NOMO-1 treated with dmso at 0.1 percent for 144 hours (cell line): ENCODE data around the gene M1AP.

Experiments
- DNase-seq: peaks from one replicate; lab custom pipeline; 2025; ENCODE audit not compliant: unreplicated experiment; lab: John Stamatoyannopoulos, UW

M1AP gene

DNA sequence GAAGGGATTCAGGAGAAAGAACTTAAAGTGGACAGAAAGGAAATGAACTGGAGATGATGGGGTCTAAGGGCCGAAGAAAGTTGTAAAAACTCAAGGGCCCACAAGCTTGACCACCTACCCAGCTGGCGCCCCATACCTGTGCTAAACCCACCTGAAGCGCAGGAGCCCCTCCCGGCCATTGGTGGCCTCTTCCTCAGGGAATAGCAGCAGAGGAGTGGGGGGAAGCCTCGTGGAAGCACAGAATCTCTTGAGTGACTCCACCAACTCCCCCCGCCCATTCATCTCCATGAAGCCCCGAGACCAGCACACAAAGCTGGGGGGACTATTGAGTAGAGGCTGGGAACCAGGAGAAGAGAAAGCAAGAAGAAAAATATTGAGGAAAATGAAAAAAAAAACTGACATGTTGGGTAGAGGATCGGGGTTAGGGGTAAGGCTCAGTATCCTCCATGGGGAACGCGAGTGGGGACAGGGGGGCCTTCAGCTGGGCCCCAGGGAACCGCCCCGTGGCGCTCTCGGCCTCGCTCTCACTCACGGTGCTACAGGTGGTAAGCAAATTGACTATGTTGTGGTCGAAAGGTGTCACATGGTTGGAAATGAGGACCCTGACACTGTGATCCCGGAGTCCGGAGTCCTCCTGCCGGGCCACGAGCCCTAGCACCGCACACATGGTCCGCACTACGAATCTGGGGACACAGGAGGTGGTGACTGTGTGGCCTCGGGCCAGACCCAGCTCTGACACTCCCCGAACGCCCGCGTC is 119.4 kb downstream of the M1AP start:
- DNase-seq, result no peak

DNA sequence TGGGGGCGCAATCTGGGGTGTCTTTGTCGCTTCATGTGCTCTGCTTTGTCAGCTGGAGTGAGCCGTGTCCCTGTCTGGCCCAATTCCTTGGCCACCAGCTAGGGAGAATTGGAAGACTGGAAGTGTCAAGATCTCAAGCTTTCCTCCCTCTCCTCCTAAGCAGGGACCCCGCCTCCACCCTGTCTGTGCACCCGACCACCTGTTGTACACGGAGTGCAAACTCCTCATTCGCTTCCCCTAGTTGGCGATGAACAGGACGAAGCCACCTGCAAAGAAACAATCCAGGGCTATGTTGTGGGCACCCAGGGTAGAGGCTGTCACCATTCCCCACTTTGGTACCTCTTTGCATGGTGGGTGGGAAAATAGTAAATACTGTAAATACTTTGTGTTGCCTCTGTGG is 120.4 kb downstream of the M1AP start:
- DNase-seq, result no peak

DNA sequence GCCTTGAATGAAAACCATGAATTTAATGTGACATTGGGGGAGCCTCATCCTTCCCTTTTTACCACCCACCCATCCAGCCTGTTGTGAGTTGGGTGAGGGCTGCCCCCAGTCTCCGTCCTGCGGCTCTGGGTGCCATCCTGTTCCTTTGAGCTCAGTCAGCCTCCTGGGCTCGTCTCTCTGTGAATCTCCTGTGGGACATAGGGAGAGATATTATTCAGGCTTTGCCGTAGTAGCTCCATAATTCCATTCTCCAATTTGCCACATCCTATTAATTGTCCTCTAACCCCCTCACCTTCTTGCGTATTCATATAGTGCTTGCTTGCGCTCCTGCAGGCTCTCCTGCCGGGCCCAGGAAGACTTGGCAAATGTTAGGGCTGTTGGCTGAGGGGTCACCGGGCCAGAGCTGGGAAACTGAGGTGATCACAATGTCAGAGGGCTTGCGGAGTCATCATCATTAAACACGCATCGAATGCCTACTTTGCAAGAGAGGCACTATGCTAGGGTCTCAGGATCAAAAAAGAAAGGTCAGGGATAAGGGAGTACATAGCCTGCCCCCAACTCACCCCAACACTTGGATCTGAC is 121.4 kb downstream of the M1AP start:
- DNase-seq, result no peak

DNA sequence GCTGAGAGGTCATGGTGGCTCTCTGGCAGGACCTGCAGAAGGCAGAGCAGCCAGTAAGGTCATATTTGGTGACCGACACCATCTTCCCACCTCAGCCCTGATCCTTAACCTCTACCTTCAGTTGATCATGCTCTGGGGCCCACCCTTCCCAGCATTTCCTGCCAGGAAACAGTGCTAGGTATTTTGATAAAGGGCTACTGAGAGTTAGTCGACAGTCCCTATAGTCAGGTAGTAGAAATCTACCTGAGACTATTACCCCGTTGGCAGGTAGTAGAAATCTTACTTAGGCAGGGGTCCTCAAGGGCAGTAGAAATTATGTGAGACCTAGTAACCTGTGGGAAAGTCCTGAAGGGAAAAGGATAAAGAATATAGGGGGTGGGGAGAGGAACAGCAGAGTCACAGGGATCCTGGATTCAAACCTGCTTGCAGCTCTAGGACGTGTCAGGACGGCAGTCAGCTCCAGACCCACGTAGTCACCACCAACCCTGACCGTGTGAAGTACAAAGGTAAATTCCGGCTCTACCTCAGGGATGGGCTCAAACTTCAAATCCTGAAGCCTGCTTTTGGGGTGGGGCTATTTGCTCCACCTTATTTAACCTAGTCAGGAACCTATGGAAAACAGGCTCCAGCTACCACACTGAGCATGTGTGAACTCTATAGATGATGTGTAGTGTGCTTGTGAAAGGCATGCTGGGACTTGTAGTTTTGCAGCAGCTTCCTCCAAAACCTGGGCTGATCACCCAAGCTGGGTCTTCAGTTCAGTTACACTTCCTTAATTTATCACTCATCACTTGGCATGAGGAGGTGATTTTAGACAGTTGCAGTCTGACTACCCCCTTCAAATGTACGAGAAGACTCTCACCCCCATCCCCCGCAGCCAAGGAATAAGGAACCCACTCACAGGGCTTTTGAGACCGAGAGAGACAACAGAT is 122.1 kb downstream of the M1AP start, which contains the start of gene DQX1:
Gene DQX1, minus strand, starts transcription at position 515 of the 932 bp plus-strand sequence. Its CDS starts 502 bp downstream, at position 13.
- peak; percentile 56 for DNase-seq

DNA sequence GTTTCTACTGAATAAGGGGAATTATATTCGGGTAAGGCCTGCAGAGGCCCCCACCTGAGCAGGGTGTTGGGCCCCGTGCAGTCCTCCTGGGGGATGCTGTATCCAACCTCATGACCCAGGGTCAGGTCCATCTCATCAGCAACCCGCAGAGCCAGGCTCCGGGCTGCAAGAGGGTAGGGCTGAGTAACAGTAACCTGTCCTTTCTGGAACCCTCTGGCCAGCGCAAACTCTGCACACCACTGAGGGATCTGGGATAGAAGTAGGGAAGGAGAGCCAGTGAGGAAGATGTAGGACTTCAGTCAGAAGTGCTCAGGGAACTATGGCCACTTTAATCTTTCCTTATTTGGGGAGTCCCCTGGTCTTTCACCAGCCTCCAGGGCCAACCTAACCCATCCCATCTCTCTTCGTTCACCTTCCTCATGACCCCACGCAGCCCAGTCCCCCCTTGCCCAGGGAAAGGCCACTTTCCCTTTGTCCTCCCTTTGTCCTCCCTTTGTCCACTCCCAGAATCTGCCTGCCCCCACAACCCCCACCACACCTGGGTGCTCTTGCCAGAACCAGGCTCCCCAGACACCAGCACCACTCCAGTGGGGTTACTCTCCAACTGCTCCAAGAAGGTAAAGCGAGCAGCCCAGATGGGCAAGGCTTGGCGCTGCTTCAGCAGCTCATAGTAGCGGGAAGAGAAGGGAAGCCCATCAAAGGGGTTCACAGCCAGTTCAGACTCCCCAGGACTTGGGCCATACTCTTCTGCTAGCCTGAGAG is 123.0 kb downstream of the M1AP start:
- no peak for DNase-seq

DNA sequence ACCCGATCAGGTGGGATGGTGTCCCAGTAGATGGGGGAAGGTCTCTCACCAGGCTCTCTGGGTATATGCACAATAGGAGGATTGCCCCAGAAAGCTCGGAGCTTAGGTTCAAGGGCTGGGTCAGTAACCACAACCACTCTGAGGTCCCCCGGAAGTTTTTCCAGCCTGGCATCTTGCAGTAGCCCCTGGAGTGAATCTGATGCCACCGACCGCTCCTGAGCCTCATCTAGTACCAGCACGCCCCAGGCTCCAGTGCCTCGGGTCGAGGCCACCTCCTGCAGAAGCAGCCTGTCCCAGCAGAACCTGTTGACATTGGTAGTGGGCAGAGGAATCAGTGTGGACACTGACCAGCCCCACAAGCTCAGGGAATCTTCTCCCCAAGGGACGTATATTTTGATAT is 124.1 kb downstream of the M1AP start:
- no peak for DNase-seq

DNA sequence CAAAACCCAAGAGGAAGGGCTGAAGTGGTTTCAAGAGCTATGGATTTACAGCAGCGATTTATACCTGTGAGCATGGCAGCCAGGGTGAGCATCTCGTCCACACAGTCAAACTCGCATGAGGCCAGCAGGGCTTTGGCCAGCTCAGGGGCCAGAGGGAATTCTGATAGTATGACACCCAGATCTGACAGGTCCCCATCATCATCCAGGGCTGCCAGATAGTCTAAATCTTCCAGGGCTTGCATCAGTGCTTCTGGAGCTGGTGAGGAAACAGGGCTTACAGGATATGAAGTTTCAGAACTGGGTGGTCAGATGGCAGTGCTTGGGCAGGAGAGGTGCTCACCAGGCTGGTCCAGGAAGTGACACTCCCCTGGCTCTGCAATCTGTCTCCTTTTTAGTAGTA is 125.6 kb downstream of the M1AP start:
- DNase-seq, result no peak

DNA sequence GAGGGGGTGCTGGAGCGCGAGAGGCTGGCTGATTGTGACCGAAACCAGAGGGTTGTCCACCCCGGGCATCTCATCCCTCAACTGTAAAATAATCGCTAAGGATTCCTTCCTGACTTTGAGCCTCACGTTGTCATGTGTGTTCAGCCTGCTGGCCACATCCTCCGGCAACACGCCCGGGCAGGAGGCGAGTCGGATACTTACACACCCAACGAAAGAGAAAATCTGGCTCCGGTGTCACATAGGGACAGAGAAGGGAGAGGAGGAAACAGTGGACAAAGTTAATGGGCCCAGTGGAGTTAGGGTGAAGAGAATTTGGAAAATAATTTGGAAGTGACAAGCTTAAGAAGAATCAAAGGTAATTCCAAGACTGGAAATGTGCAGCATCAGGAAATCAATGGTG is 131.5 kb downstream of the M1AP start:
- DNase-seq, result no peak

DNA sequence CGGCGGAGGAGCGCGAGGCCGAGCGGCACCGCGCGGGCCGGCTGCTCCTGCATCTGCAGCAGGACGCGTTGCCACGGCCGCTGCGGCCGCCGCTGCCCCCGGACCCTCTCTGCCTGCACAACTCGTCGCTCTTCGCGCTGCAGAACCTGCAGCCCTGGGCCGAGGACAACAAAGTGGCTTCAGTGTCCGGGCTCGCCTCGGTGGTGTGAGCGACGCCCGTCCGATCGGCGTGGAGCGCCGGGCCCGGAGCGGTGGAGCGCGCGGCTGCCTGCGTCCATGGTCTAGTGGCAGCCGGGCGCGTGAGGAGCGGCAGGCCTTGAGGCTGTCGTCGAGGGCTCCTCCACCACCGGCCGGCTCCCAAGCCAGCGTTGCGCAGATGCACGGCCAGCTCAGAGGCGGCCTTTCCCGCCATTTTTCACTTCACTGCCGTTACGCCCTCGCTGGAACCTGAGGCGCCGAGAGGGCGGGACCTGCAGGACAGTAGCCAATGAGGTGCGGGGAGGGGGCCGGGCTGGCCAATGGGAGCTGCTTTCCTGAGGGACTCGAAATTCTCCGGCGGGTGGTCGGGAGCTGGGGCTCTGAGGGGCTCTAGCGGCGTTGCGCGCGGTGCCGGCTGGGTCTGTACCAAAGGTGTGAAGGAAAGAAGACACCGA is 132.0 kb downstream of the M1AP start:
- no peak for DNase-seq

DNA sequence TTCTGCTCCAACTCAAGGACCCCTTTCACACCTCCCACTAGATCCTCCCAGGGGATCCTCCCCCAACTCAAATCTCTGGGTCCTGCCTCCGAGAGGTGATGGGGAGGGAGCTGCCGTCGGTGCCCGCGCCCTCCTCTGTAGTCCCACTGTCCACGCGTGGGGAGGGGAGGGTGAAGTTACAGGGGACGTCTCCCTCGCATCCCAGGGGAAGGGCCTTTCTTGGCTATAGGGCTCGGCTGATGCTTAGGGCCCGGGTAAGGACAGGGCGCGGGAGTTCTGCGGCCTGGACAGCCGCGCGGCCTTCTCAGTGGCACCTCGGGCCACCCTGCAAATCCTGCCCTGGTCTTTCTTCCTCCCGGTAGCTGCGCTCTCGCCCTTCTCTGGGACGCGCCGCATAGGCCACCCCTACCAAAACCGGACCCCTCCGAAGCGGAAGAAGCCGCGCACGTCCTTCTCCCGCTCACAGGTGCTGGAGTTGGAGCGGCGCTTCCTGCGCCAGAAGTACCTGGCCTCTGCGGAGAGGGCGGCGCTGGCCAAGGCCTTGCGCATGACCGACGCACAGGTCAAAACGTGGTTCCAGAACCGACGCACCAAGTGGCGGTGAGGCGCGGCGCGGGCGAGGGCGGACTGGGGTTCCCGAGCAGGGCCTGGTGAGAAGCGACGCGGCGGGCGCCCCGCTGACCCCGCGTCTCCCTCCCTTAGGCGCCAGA is 132.7 kb downstream of the M1AP start:
- no peak for DNase-seq

DNA sequence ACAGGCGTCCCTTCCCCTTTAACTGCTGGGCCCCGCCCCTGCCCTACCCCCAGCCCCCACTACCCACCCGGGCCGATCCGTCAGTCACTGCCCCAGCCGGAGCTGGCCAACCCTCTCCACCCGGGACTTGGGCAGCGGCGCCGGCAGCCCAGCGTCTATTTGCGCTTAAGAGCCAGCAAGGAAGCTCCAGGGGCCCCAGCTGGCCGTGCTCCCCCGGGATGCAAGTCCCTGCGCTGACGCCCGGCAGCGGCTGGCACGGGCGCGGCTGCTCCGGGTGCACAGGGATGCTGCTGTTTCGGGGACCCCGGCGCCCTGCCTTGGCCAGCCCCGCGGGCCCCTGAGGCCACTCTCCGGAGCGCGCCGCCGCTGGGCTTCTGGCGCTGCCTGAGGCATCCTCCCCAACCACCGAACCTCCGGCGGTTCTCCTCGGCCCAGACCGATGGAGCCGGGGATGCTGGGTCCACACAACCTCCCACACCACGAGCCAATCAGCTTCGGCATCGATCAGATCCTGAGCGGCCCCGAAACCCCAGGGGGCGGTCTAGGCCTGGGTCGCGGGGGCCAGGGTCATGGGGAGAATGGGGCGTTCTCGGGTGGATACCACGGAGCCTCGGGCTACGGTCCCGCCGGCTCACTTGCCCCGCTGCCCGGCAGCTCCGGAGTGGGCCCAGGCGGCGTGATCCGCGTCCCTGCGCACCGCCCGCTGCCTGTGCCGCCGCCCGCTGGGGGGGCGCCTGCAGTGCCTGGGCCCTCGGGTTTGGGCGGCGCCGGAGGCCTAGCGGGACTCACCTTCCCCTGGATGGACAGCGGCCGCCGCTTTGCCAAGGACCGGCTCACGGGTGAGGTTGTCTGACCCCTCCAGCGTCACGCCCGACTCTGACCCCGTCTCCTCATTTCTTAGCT is 133.5 kb downstream of the M1AP start, which contains the start of gene TLX2:
Gene TLX2, plus strand, starts transcription at position 83 of the 903 bp plus-strand sequence. Its CDS starts 357 bp downstream, at position 440.
- no peak for DNase-seq

DNA sequence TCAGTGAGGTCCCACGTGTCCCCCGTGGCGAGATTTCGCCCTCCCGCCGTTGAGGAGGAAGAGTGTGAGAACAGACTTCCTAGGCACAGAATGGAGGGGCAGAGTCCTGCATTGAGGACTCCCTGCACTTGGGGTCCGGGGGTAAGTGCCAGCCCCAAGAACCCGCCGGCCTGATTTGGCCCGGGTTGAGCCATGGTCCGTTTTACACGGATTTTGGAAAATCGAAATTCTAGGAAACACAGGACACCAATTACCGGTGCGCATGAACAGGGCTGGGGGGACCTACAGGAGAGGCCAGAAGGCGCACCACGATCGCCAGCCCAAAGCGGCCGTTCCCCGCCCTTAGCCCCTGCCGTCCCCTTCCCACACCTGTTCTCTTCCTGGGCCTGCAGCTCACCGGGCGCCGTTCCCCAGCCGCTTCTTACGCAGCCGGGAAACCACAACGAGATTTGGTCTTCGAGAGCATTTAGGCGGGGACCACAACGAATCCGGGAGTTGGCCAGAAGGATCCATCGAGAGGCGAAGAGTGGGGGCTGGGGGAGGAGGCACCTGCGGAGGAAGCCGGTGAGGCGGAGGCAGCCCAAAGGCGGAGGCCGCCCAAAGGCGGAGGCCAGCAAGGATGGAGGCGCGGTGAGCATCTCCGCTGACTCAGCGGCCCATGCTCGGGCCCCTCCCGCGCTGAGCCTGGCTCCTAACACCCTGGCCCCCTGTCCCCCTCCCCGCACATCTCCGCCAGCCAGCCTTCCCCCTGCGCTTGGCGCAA is 134.3 kb downstream of the M1AP start:
- DNase-seq, result no peak

DNA sequence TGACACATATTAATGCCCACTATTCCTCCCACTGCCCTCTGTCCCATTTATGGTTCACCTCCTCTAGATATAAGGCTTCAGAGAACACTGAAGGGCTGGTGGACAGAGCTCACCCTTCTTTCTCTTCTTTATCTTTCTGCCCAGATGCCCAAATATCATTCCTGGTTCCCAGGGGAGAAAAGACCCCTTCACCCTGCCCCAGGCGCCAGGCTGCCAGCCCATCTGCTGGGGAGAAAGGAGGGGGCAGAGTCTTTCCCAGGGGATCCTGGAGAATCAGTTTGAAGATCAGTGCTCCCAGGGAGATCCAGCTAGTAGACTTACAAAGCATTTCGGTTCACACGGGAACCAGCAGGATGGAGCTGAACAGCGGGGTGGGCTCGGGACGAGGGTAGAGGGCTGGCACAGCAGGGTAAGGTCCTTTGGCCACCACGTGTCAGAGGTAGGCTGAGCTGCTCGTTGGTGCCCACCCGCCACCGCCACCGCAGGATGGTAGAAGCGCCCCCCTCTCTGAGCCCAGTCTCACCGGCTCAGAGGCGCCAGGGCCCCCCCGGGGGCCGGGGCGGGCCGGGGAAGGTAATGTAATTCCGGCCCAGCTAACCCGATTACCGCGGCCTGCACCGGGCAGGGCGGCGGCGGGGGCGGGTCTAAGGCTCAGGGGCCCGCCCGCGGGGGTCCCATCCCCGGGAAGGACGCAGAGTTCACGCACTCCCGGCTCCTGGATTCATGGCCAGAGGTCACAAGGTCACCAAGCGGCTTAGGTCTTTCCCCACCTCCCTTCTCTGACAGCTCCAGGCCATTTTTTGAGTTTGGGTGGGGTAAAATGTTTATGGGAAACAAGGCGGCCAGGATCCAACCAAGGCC is 135.2 kb downstream of the M1AP start:
- DNase-seq, result no peak

DNA sequence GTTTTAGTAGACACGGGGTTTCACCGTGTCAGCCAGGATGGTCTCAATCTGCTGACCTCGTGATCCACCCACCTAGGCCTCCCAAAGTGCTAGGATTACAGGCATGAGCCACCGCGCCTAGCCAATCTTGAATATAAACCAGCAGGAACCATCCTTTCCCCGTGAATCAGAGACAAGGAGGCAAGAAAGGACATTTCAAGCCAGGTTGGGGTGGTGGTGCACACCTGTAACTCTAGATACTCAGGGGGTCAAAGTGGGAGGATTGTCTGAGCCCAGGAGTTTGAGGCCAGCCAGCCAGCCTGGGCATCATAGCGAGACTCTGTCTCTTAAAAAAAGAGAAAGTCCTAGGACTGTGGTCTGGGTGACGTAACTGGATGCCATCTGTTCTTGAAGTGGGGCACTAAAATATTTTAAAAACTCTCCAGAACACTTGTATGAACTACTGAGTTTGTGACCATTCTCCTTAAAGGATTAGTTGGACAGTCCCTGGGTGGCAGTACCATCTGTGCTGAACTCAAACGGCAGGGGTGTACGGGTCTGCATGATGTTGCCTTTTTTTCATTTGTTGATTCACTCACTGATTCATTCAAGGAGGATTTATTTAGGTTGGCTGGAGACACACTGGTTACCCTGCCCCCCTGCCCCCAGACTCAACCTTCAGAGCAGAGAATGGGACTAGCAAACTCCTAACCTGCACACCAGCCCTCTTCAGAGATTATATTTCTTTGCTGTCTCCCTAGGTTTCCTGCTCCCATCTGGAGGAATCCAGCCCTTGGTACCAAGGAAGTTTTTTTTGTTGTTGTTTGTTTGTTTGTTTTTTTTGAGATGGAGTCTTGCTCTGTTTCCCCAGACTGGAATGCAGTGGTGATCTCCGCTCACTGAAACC is 136.8 kb downstream of the M1AP start:
- DNase-seq, result no peak

DNA sequence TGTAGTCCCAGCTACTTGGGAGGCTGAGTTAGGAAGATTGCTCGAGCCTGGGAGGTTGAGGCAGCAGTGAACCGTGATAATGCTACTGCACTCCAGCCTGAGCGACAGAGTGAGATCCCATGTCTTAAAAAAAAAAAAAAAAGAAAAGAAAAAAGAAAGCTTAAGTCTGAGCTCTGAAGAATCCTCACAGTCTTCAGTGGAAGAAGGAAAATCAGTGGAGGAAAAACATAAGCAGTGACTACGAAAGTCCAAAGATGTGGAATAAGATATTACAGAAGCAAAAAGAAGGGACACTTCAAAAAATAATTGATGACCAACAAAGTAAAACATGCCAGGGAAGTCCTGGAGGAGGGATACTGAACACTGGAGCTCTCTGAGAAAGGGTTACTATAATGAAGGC is 137.9 kb downstream of the M1AP start:
- no peak for DNase-seq

DNA sequence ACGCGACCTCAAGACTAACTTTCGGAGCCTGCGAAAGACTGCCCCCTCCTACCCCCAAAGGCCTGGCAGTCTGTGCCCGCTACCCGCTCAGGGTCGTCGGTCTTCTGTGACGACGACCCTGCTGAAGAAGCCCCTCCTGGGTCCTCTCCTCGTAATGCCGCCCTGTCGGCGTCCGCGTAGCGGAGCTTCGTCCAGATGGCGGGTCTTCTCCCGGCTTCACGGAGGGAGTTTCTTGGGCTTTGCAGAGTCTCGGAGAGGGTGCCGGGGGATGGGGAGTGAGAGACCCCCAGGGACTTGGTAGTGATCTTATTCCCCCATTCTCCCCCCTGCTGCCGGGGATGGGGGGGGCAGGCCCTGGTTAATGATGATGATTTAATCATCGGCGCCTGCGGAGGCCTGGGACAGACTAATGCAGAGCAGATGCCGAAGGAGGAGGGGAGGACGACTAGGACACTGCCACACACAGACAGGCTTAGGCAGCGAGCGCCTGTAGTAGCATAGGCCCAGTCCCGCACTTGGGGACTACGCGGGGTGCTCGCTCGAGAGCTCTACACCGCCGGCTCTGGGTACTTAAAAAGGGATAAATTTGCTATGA is 140.1 kb downstream of the M1AP start:
- no peak for DNase-seq
